ENCODE measurements around the gene ENDOV. TPM values are rescaled to one million over a fixed set of nuclear protein-coding genes. Genes with fewer than 3 reads are reported as not detected.
"Not testable (repeated sequence)": the region's sequence is repeated elsewhere in the genome, so short reads cannot be mapped to it uniquely, and the experiment has no call there.

The ENDOV gene
- total and polyA plus RNA-seq, 2 of the 13 experiments (the other 11 are each of a cell fraction or from before 2014, with no cell fraction given): 15.1 to 17.1 TPM

- FAIRE-seq (no peak), ATAC-seq (no peak), DNase-seq (ENCODE audit: low spot score) (no peak)
- Histone ChIP-seq H4K20me1 (ENCODE audit: insufficient read depth, low read length) (no peaks in the 10 kb centered on the region), H3K27me3 (ENCODE audit: control insufficient read depth in 1 of 2, insufficient read depth in 2 of 2, low read length in 2 of 2) (no peaks in the 10 kb centered on the region), H3K36me3 (replicated peaks in 1 of 2; ENCODE audit: control insufficient read depth in 1 of 2, insufficient read depth in 2 of 2, low read length in 2 of 2) (peaks cover 5 to 15% of the 10 kb centered on the region in 2 experiments; a peak in 3 of 5 replicates), H3K79me2 (ENCODE audit: insufficient read depth, low read length) (no peaks in the 10 kb centered on the region), H3K27ac (ENCODE audit: extremely low read length, insufficient read depth, low read length) (no peak overlapping the region), H3K9ac (ENCODE audit: insufficient read depth, low read depth, low read length) (no peak overlapping the region), H2AFZ (ENCODE audit: low read length) (no peak overlapping the region), H3K4me1 (ENCODE audit: insufficient read depth, low read length) (no peaks in the 10 kb centered on the region), H3K4me2 (ENCODE audit: low read depth, low read length) (no peak overlapping the region), H3K4me3 (replicated peaks in 1 of 3; ENCODE audit: insufficient read depth in 1 of 3, low read depth in 2 of 3, low read length in 3 of 3) (no peak overlapping the region), H3K9me3 (ENCODE audit: low read length) (no peaks in the 10 kb centered on the region)
- TF ChIP-seq ZFP41 (CRISPR knock-in tag; IDR thresholded peaks at IDR 0.05; ENCODE audit: borderline replicate concordance): no peak
- no peak for TF ChIP-seq EP300 (IDR thresholded peaks at IDR 0.05; ENCODE audit: low read depth in 2 of 2, low read length in 2 of 2)
- TF ChIP-seq EP300 (CRISPR knock-in tag; IDR thresholded peaks at IDR 0.05; ENCODE audit: borderline replicate concordance): no peak
- BruUV-seq (replicated peaks): no TSS peak
- in situ Hi-C loops (cut with HindIII; ENCODE audit: extremely low pct_ligation_motif_present, low pct_unique_long_range_greater_than_20kb): no loop called here
- POLR2A ChIA-PET: no interaction called here
- 73% methylated on average over 5 of the region's 10 CpGs for WGBS (ENCODE audit: low lambda C conversion rate)
- CTCF ChIA-PET (ENCODE audit: low intra/inter-chr PET ratio, low total read pairs): no interaction called here
- intact Hi-C loops (cut with micrococcal nuclease; ENCODE audit: unreplicated experiment): no loop called here
These were observed 17.3 kb upstream of the ENDOV start for GRCh38 chr17:80397686-80398085.

GRCh38 chr17:80401086-80401485 lies 13.9 kb upstream of the ENDOV start:
- WGBS (ENCODE audit: low lambda C conversion rate): 58% methylated on average over 9 of the region's 9 CpGs
- in situ Hi-C loops (cut with HindIII; ENCODE audit: extremely low pct_ligation_motif_present, low pct_unique_long_range_greater_than_20kb); CTCF ChIA-PET (ENCODE audit: low intra/inter-chr PET ratio, low total read pairs); H3K79me2 ChIP-seq (ENCODE audit: insufficient read depth, low read length); H3K4me1 ChIP-seq (ENCODE audit: insufficient read depth, low read length); FAIRE-seq; POLR2A ChIA-PET; H3K36me3 ChIP-seq (replicated peaks in 1 of 2; ENCODE audit: control insufficient read depth in 1 of 2, insufficient read depth in 2 of 2, low read length in 2 of 2); H3K4me2 ChIP-seq (ENCODE audit: low read depth, low read length); DNase-seq (ENCODE audit: low spot score); ATAC-seq; BruUV-seq (replicated peaks); H3K27me3 ChIP-seq (ENCODE audit: control insufficient read depth in 1 of 2, insufficient read depth in 2 of 2, low read length in 2 of 2); H4K20me1 ChIP-seq (ENCODE audit: insufficient read depth, low read length); H3K4me3 ChIP-seq (replicated peaks in 1 of 3; ENCODE audit: insufficient read depth in 1 of 3, low read depth in 2 of 3, low read length in 3 of 3); H3K9me3 ChIP-seq (ENCODE audit: low read length); H2AFZ ChIP-seq (ENCODE audit: low read length); H3K9ac ChIP-seq (ENCODE audit: insufficient read depth, low read depth, low read length); H3K27ac ChIP-seq (ENCODE audit: extremely low read length, insufficient read depth, low read length); intact Hi-C loops (cut with micrococcal nuclease; ENCODE audit: unreplicated experiment): not testable (repeated sequence)

GRCh38 chr17:80402102-80402501 lies 12.9 kb upstream of the ENDOV start:
- H3K4me3 ChIP-seq (replicated peaks in 1 of 3; ENCODE audit: insufficient read depth in 1 of 3, low read depth in 2 of 3, low read length in 3 of 3); ATAC-seq; H3K4me1 ChIP-seq (ENCODE audit: insufficient read depth, low read length); BruUV-seq (replicated peaks); H3K9ac ChIP-seq (ENCODE audit: insufficient read depth, low read depth, low read length); H3K4me2 ChIP-seq (ENCODE audit: low read depth, low read length); DNase-seq (ENCODE audit: low spot score); POLR2A ChIA-PET; H2AFZ ChIP-seq (ENCODE audit: low read length); CTCF ChIA-PET (ENCODE audit: low intra/inter-chr PET ratio, low total read pairs); H3K27ac ChIP-seq (ENCODE audit: extremely low read length, insufficient read depth, low read length); H3K9me3 ChIP-seq (ENCODE audit: low read length); FAIRE-seq; intact Hi-C loops (cut with micrococcal nuclease; ENCODE audit: unreplicated experiment); H3K27me3 ChIP-seq (ENCODE audit: control insufficient read depth in 1 of 2, insufficient read depth in 2 of 2, low read length in 2 of 2); in situ Hi-C loops (cut with HindIII; ENCODE audit: extremely low pct_ligation_motif_present, low pct_unique_long_range_greater_than_20kb); H3K79me2 ChIP-seq (ENCODE audit: insufficient read depth, low read length); H4K20me1 ChIP-seq (ENCODE audit: insufficient read depth, low read length); H3K36me3 ChIP-seq (replicated peaks in 1 of 2; ENCODE audit: control insufficient read depth in 1 of 2, insufficient read depth in 2 of 2, low read length in 2 of 2): not testable (repeated sequence)
- 53% methylated on average over 11 of the region's 13 CpGs for WGBS (ENCODE audit: low lambda C conversion rate)
